GF-D8 (cell line): ENCODE measurements around the gene CYGB.

Experiments
- DNase-seq: peaks from one replicate; lab custom pipeline; 2025; lab: John Stamatoyannopoulos, UW

The CYGB gene

GRCh38 chr17:76500747-76501017 lies 36.8 kb downstream of the CYGB start:
- no peak for DNase-seq

GRCh38 chr17:76500074-76500746 lies 37.3 kb downstream of the CYGB start:
- DNase-seq: no peak

GRCh38 chr17:76499267-76499667 lies 38.2 kb downstream of the CYGB start:
- no peak for DNase-seq

DNA sequence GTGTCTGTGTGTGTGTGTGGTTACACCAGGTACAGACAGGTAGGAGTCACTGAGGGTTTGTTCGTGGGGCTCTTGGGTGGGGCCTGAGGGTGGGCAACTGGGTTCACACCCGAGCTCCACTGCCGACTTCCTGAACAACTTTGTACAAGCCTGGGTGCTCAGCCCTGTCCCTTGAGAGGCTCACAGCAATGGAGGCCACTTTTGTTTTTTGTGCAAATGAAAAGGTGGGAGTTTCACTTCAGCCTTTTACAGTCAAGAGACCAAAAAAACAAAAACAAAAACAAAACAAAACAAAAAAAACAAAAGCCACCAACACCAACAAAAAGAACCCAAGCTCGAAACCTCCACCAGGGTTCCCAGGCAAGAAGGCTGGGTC lies 38.6 kb downstream of the CYGB start:
- DNase-seq: no peak

DNA sequence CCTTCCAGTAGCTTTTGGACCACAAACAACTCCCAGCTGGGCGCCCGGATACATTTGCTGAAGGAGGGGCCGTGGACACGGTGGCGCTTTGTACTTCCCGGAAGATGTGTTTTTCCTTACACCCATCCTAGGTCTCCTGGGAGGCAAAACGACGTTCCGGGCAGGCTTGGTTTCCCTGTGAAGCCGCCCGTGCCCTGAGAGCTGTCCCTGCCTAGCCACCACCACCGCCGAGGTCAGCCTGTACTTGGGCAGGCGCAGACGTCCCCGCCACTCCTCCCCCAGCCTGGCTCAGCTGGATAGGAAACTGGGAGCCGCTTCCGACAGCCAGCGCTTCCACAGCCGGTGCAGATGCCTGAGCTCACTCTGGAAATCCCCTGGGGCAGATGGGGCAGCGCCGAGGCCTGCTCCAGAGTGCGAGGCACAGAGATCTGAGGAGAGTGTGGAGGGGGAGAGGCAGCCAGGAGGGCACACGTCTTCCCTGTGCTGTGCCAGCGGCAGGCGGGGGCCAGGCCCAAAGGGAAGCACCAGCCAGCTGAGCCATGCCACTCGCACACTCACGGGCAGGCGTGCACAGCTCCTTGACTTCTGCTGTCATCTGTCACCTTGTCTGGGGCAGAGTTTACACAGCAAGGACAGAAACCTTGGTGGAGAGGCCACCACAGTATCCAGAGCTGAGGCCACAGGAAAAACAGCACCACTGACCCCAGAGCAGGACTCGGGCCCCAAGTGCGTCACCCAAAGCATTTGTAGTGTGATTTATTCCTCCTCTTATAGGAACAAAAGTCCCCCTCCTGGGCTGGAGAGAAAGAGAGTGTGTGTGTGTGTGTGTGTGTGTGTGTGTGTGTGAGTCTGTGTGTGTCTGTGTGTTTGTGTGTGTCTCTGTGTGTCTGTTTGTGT lies 39.3 kb downstream of the CYGB start:
- no peak for DNase-seq

GRCh38 chr17:76497699-76497978 lies 39.9 kb downstream of the CYGB start:
- no peak for DNase-seq

- no peak for DNase-seq
These were observed 41.0 kb downstream of the CYGB start for GRCh38 chr17:76496464-76496863.

DNA sequence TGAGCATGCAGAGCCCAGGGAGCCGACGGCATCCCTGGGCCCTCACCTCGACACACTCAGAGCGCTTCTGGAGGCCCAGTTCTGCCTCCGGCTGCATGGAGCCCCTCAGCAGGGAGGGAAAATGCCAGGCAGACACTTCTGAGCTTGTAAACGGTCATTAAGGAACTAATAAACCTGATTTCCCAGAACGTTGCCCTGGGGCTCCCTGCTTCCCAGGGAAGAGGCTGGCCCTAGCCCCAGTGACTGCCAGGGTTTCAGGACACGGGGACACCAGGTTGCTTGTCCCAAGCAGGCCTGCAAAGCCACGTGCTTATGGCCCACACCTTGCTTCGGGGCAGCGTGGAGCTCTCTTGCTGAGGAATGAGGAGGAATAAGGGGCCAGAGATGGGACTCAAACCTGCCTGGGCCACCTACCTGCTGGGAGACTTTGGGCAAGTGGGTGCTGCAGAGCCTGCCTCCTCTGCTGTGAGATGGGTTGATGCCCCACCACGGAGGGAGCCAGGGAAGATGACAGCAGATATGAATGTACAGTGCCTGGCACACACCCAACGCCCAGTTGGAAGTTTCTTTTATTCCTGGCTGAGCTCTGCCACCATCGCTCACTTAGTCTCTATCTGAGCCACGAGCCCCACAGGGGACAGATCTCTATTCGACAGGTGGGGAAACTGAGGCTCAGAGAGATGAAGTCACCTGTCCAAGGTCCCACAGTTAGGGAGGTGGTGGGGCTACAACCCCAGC lies 41.7 kb downstream of the CYGB start:
- DNase-seq: no peak

GRCh38 chr17:76493505-76494167 lies 43.9 kb downstream of the CYGB start:
- no peak for DNase-seq

GRCh38 chr17:76492989-76493501 lies 44.5 kb downstream of the CYGB start:
- DNase-seq: peak; percentile 88

- DNase-seq: peak; percentile 92
These were observed 45.2 kb downstream of the CYGB start for GRCh38 chr17:76492123-76492988.

GRCh38 chr17:76491271-76492122 lies 46.0 kb downstream of the CYGB start:
- peak; percentile 92 for DNase-seq

- DNase-seq: no peak
These were observed 47.3 kb downstream of the CYGB start for GRCh38 chr17:76490112-76490710.

DNA sequence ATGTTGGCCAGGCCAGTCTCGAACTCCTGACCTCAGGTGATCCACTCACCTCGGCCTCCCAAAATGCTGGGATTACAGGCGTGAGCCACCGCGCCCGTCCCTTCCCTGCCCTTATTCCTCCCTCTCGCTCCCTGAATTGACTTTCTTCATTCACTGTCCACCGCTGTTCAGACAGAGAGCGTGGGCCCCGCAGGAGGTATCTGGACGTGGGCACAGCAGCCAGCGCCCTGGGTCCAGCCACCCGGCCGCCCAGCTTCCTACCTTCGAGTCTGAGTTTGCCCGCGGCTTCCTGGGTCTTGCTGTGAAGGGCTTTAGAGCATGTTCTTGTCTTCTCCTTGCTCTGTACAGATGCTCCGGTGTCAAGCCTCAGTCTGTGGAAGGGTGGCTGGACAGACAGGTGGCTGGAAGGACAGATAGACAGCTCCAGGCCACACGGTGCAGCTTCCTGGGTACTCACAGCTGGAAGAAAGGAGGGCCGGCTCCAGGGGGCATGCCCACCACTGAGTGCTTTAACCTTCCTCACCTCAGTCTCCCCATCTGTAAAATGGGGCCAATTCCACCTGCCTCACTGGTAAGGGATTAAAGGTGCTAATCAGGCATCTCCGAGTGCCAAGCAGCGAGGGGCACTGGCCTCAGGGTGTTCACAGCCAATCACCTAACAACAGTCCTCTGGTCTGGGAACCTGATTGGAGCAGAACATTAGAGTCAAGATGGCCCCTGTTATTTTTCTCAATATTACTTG lies 49.9 kb downstream of the CYGB start:
- no peak for DNase-seq

DNA sequence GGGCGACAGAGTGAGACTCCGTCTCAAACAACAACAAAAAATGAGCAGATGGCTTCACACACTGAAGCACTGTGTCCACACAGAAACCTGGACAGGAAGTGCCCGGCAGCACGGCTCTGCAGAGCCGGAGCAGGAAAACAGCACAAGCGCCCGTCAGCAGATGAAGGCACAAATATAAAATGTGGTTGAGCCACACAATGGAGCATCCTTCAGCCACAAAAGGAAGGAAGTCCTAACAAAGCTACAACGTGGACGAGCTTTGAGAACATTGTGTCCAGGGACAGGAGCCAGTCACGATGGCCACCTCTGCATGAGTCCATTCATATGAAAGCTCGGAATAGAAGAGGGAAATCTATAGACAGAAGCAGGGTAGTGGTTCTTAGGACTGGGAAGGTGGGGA lies 51.9 kb downstream of the CYGB start:
- no peak for DNase-seq

GRCh38 chr17:76484228-76484725 lies 53.2 kb downstream of the CYGB start:
- DNase-seq: no peak

DNA sequence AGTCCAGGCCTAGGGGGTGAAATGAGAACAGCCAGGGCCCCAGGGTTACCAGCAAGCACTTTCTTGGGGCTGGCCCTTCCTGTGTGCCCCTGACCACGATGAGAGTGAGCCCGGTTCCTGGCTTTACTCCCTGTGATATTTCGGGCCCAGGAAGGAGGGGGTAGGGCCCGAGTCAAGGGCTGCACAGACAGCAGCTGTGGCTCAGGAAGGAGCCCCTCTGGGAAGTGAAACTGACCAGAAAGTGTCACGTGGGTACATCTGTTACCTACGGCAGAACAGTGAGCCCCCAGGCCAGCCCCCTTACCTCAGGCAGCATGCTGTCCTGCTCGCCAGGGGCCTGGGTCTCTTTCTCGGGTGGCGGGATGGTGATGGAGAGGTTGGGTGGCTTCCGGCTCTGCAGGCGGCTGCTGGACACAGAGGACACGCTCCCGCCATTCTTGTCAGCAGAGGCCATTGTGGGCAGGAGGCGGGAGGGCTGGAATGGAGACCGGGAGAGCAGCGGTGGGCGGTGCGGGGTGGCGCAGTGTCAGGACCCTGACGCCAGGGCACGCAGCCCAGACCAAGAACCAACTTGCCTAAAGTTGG lies 56.3 kb downstream of the CYGB start:
- DNase-seq: no peak

GRCh38 chr17:76480632-76481031 lies 56.9 kb downstream of the CYGB start:
- no peak for DNase-seq

GRCh38 chr17:76479515-76480060 lies 57.9 kb downstream of the CYGB start:
- no peak for DNase-seq
